DMS79 treated with DMSO at 0.1 percent for 48 hours (cell line): Measurements from ENCODE around the gene SUPT4H1.
A peak's percentile ranks its signal among the peaks of the same experiment; 100 is the strongest.
"Not testable (repeated sequence)": the region's sequence is repeated elsewhere in the genome, so short reads cannot be mapped to it uniquely, and the experiment has no call there.

ENCODE experiments used
- DNase-seq: peaks from one replicate; lab custom pipeline; 2025; lab: John Stamatoyannopoulos, UW

Gene SUPT4H1

DNA sequence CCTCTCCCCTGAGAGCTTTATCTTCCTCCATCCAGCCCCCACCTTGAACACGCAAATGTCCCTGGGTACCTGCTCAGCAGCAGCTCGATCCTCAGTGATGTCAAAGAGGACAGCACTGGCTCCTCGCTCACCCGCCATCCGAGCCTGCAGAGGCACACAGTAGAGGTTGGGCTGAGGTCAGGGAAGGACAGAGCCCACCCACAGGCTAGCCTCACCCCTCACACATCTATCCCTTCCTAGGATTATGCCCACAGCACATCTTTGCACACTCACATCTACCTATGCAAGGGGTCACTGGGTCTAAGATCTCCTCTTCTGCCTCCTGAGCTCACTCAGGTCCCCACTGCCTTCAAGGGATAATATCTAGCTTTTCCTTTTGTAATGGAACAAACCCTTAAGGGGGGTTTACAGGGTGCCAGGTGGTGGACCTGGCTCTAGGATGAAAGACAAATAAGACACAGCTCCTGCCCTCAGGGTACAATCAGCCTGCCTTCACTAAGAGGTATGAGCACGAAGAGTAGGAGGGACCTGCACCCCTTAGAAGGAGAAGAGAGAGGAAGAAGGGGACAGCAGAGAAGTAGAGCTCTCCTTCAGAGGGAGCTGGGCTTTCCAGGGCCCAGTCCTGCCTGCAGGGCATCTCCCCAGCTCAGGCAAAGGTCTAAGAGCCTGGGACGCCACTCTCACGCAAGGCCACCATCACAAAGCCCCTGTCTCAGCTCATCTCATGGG lies 11.6 kb upstream of the SUPT4H1 start:
- DNase-seq = no peak

DNA sequence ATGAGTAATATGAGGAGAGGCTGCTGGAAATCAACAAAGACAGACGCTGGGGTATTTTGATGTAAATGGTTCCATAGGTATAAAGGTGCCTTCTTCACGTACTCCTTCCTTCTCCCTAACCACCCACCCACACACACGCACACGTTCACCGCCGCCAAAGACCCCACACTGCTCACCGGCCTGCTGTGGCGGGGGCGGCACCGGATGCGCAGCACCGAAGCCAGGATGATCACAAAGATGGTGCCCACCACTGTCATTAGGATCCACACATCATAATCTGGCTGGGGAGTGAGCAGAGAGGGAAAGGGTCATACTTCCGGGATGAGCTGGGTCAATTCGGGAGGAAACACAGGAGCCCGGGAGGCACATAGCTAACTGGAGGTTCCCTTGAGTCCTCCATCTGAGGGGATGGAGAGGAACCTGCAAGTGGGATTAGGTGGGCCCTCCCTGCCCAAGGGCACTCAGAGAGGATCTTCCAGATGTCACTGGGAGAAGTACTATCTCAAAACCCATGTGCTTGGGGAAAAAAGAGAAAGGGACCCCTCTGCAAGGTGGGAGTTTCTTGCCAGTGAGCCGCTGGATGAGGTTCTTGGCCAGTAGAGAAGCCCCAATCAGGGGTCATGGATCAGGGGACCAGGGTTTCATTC lies 10.5 kb upstream of the SUPT4H1 start:
- no peak for DNase-seq

DNA sequence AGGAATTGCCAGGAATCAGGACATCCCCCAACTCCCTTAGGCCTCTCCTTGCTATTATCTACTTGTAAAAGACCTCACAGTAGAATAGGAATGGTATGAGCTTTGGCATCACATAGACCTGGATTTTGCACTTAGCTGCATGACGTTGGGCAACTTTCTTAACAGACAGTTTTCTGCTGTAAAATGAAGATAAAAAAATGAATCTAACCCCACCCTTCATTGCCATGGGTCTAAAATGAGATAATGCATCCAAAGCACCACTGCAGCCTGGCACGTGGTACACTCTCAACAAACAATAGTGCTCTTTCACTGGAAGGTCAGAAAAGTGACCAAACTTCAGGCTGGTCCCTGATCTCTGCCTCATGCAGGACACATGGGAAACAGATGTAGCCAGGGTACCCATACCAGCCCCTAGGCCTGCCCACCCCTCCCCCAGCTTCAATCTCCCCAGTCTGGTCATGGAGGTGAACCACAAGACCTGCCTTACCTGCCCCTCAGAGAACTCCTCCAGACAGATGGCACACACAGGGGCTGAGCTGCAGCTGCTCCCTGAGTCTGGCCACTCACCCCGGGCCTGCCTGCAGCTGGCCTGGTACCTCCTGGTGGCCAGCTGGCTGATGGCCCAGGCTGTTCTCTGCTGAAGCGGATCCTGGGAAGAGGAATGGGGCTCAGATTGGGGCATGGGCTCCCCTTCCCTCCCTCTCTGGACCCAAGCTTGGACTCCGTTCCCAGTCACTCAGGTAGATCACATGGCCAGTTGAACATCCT lies 8.5 kb upstream of the SUPT4H1 start:
- no peak for DNase-seq

DNA sequence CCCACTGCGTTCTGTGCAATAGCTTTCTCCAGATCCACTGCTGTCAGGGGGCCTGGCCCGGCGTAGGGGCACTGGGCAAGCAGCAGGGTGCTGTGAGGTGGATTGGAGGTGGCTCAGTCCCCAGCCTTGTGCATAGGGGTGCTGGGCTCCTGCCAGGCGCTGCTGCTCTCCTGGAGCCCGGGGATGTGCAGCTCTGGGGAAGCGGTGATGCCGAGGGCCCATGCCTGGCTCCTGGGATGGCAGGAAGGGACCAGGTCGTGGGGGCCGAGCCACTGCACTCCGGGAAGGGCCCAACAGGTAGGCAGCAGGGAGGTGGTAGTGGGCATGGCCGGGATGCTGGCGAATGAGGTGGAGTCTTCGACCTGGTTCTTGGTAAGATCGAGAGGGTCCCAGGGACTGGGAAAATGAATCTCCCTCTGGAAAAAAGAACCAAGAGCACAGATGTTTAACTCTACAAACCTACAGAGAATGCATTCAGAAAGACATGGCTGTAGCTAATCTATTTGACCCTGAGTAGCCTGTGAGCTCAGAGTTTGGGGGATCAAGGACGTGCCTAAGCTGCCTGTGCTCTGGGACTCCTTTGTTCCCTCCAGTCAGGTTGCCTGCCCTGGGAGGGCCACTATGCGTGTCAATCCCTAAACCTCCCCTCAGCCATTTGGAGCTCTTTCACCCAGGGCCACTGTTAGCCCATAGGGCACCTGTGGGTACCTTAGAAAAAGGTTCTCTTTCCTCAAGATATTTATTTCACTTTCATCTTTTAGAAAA lies 6.6 kb upstream of the SUPT4H1 start:
- no peak for DNase-seq

DNA sequence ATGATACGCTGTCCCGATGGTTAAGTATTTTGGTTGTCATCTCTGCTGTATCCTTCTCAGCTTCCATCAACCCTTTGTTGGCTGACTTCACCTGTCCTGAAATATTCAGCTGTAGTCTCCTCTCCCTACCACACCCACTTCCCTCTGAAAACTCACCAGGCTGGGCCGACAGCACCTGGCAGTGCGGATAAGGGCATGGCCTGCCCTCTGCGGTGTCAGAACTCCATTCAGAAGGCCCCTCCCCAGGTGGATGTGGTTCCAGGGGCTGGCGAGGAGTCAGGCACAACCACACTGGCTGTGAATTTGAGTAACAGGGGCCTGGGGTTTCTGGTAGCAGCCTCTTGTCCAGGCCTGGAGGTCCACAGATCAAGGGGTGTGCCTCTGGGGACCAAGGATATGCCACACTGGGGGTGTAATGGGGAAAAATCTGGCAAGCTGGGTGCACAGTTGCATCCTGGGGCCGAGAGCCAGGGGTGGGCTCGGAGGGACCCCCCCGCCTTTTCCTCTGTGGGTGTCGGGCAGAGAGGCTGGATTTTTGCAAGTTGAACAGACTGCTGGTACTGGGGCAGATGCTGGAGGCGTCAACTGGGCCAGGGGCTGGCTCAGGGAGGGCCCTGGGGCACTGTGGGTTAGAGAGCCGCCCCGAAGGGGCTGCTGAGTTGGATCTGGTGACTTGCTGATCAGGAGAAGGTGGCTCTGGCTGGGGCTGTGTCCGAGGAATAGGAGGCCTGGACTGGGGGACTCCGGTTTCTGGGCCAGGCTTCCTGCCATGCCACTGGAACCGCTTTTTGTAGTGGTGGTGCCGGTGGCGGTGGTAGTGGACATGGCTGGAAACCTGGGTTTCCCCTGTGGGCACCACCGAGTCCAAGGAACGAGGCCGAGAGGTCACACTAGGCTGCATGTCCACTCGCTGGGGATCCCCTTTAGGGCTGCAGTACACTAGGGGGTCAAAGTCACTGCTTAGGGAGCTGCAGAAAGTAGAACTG lies 5.6 kb upstream of the SUPT4H1 start:
- DNase-seq = no peak

DNA sequence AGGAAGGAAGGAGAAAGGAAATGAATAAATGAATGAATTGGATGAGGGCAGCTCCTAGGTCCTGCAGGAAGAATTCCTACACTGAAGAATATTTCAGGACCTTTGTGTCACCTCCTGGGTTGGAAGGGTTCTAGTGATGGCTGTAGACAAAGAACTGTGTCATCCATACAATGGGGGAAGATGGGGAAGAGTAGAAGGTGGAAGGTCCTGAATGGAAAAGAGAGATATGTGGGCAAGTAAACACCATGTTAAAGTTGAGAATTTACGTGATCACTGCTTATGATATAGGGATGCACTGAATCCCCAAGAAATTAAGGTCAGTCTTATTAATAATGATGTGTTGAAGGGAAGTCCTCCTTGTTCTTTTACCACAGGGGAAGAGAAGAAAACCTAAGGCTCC lies 4.2 kb upstream of the SUPT4H1 start:
- no peak for DNase-seq

DNA sequence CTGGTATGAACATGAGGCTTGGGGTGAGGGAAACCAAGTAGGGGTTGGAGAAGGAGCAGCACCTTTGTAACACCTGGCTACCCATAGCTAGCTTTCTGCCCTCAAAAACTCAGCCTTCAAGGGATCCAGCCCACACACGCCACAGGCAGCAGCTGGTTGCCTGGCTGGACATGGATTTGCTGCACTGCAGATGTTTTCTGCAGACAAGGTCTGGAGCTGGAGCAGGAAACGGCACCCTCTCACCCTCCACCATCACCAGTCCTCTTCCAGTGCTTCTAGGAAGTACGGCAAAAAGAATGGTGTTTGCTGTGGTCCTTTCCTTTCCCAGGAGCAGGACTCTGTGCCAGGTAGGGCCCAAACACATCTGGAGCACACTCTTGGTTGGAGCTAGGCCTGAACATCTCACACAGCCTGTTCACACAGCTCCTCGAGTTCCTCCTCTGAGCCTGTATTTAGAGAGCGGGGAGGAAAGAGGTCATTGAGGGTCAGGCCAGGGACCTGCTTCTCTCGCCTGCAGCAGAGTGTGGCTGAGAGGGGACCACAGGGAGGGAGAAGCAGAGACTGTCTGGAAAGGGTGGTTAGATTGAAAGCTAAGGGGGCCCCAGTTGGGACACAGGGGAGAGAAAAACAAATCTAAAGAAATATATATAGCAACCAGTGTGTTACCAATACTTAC lies 2.7 kb upstream of the SUPT4H1 start:
- DNase-seq = no peak

DNA sequence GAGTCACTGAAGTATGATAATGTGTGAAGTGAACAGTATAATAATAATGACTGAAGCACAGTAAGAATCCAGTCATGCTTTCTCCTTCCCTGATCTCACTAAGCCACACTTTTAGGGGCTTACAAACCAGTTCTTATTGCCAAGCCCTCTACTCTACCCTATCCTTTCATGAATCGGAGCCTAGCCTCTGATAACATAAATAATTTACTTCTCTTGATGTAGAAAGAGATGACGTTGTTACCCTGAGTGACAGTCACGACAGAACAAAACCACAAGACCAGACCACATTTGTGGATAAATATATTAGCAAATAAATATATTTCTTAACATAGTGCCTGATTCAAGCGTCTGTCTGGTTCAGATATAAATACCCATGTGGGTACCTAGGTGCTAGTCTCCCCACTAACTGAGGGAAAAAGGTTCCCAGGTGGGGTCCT lies 1.4 kb upstream of the SUPT4H1 start:
- no peak for DNase-seq

DNA sequence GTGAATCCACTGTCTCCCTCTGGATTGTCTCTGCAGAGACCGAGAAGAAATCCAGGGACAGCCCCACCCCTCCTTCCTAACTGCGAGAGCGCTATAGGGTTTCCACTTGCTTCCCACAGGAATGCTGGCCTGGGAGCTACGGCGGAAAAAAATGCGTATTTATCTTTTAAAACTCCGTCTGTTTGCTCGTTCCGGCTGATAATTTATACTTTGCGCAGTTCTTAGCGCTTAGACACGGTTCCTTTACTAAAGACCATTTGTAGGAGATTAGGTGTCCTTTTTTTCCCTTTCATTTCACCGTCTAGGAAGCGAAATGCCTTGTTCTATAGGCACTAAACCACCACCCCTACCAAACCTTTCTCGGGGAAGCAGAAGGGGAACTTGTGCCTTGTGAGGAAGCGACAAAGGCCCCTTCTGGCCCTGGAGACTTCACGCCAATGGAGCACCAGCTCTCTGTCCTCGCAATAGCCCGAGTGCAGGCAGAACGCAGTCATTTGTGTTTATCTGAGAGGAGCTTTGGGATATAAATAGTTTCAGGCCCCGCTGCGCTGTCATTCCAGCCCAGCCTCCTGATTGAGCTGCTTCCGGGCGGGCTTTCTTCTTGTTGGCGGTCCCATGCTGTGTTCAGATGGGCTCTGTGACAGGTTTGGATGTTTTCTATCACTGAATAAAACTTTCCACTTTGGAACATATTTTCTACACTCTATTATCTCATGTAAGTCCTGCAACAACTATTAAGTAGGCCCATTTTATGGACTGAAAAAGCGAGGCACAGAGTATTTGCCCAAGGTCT lies 791 bp upstream of the SUPT4H1 start:
- no peak for DNase-seq

DNA sequence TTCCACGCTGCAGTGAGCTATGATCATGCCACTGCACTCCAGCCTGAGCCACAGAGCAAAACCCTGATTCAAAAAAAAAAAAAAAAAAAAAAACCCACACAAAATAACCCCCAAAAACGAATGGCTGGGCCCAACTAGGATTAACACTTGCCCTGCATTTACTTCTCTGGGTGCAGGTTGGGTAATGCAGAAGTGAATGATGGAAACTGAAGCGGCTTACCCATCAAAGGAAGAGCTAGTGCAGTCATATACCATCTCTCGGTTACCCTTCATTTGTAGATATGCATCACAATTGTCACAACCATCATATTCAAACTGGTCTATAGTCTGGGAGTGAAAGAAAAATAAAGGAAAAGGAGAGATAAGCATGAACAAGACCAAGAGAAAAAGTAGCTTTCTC lies 819 bp downstream of the SUPT4H1 start:
- no peak for DNase-seq

DNA sequence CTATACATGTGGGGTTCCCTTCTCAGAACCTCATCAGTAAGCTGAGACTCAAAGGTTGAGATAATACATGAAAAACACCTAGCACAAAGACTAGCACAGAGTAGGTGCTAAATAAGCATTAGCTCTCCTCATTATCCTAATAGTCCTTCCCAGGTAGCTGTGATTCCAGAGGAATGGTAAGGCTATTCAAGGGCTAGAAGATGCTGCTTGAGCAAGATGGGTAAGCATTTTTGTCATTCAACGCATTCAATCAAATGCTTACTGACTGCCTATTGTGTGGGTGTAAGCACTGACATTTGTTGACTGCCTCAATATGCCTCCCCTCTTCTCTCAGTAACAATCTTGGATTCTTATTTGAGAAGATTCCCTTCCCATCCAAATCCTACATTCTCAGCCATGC lies 4.0 kb downstream of the SUPT4H1 start:
- no peak for DNase-seq

DNA sequence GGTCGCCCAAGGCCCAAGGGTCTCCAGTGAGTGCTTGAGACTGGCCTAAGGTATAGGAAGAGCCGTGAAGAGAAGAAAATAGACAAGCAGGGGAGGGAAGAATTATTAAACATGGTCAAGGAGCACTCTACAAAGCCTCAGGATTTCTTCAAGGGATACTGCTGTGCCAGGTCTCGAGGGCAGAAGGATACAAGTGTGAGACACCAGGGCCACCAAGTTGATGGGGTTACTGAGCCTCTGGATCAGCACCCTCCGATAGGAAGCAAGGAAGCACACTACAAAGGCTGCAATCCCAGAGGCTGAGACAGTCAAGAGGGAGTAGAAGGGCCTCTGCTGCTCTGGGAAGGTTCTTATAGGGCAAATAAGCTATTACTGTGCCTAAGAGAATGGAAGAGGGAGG lies 6.5 kb downstream of the SUPT4H1 start:
- DNase-seq = no peak

DNA sequence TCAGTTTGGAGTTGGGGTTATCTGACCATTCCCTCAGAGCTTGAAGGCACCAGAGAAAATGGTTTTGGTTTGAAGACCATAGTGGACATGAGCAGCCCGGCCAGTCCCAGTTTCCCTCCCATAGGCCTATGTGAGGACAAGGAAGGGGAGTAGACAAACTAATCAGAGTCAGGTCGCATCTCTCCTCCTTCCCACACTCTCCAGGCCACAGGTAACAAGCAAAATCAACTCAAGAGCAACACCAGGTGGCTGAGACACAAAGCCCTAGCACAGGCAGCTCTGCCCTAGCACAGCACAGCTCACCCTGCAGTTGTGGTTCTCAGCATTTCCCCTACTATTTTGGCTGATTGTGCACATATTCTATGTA lies 7.2 kb downstream of the SUPT4H1 start:
- DNase-seq = no peak

DNA sequence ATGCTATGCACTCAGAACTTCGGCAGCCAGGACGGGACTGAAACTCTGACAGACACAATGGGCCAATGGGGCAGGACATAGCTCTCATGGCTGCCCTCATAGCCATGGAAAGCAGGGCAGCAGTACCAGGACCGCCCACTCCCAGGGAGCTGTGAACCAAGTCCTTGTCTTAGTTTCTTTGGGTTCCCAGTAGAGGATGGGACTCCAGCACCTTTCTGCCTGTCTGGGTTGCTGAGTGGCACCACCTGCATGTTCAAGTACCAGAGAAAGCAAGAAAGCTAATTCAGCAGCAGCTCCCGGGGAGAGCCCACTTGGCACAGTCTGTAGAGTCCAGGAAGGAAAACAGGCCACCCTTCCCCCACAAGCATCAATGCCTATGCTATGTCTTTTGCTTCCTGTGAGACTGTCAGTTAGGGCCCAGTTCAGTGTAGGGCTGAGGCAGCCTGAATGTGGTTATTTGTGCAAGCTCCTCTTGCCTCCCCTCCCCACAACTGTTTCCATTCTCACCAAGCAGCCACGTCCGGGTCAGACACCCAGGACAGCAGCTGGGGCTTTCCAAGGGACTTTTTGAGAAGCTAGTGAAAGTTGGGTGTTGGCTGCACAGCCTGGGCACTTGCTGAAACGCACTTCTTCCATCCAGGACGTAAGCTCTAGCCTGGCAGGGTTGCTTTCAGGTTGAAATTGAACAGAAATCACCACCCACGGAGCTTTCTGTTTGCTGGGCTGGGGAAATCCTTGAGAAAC lies 7.8 kb downstream of the SUPT4H1 start:
- peak; percentile 51 for DNase-seq

DNA sequence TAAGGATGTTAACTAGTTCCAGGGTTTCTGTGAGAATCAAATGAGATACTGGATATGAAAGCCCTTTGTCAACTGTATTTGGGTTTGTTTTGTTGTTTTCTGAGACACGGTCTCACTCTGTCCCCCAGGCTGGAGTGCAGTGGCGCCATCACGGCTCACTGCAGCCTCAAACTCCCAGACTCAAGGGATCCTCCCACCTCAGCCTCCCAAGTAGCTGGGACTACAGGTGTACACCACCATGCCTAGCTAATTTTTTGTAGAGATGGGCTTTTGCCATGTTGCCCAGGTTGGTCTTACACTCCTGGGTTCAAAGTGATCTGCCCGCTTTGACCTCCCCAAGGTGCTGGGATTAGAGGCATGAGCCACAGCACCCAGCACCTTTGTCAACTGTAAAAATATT lies 8.9 kb downstream of the SUPT4H1 start:
- DNase-seq = no peak

DNA sequence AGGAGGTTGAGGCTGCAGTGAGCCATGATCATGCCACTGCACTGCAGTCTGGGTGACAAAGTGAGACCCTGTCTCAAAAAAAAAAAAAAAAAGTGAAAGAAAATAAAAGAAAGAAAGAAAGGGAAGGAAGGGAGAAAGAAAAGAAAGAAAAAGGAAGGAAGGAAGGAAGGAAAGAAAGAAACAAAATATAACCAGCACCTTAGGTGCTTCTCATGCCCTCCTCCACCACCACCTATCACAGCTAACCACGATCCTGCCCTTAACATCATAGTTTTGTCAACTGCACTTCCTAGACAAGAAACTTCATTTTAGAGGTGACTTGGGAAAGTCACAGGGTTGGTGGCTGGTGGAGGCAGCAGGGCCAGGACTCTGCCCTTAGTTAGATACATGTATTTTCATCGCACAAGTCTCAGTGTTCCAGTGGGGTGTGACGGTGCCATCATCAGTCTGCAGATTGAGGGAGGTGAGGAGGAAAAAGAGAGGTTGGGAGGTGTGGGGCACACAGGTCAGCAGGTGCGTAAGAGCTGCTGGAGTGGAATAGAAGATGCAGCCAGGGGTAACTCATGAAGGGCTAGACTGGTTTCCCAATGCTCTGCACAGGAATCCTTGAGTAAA lies 10.0 kb downstream of the SUPT4H1 start:
- DNase-seq = no peak

DNA sequence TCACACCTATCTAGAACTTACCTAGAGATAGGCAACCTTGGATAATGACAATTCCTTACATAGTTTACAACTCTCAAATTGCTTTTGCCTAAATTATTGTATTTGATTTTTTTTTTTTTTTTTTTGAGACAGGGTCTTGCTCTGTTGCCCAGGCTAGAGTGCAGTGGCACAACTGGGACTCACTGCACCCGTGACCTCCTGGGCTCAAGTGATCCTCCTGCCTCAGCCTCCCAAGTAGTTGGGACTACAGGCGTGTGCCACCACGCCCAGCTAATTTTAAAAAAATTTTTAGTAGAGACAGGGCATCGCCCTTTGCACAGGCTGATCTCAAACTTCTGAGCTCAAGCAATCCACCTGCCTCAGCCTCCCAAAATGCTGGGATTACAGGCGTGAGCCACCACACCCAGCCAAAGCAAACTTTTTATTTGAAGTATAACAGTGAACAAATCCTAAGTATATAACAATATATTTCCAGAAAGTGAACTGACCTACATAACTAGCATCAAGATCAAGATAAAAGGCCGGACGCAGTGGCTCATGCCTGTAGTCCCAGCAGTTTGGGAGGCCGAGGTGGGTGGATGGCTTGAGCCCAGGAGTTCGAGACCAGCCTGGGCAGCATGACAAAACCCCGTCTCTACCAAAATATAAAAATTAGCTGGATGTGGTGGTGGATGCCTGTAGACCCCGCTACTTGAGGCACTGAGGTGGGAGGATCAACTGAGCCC lies 10.7 kb downstream of the SUPT4H1 start:
- DNase-seq = not testable (repeated sequence)

DNA sequence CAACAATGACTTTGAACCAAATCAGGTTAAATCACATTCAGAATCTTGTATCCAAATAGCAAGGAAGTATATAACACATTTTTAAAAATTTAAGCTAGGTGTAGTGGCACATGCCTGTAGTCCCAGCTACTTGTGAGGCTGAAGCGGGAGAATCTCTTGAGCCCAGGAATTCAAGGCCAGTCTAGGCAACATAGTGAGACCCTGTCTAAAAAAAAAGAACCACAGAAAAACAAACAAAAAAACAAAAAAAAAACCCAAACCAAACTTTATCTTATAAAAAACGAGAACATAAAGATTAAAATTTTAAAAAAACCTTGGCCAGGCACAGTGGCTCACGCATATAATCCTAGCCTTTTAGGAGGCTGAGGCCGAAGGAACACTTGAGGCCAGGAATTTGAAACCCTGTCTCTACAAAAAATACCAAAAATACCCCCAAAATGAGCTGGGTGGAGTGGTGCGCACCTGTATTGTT lies 11.6 kb downstream of the SUPT4H1 start:
- DNase-seq = no peak
